ENCODE results near the gene RTF1.

Gene RTF1

DNA sequence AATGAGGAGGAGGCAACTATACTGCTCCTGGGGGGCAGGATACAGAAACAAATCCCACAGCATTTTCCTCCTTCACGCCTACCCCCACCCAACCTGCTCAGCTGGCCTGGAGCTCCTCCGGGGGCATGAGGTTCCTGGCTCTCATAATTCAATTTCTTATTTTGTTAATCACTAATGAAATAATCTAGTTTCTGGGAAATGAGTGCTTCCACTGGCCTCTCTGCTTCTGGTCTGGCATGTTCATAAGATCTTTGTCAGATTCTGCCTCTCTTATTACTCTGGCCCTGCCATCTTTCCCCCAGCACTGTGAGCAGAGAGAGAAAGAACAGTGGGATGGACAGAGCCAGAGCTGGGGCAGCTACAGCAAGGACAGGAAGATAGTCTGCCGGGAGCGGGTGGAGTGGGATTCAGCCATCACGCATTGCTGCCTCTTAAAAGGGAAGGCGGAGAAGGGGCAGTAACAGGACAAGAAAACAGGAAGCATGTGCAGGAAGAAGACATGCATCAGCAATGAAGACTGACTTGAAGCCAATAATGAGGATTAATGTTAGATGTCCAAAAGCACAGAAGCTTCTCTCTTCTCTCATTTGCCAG is 113.6 kb downstream of the RTF1 start:
- no peak overlapping the region for H3K4me3 ChIP-seq (ENCODE audit: low read length)
- H3K36me3 ChIP-seq (ENCODE audit: insufficient read depth, low read length): peaks cover 77% of the 10 kb centered on the region
- no peaks in the 10 kb centered on the region for H3K27me3 ChIP-seq (ENCODE audit: insufficient read depth, low read length)
- no peaks in the 10 kb centered on the region for H3K9me3 ChIP-seq (ENCODE audit: low read length)
- no peak overlapping the region for H2AFZ ChIP-seq (ENCODE audit: low read depth, low read length)
- no peaks in the 10 kb centered on the region for H3K4me1 ChIP-seq (ENCODE audit: insufficient read depth, low read length)
